B cell (primary cell): Measurements from ENCODE around the gene ORAI3. TPM values are rescaled to one million over a fixed set of nuclear protein-coding genes. Genes with fewer than 3 reads are reported as not detected.
A peak's percentile ranks its signal among the peaks of the same experiment; 100 is the strongest.

Experiments
- ATAC-seq: fragments of 200-7000 bp; cut with Tn5 transposase; one replicate; pipeline ENCODE4 v1.10.0; 2021; ENCODE audit warnings: low read depth, mild to moderate bottlenecking, moderate number of reproducible peaks, moderate library complexity
- CTCF ChIA-PET: fragments of 350-600 bp; sonication (Branson Sonifier 250); formaldehyde crosslinking; loops from one replicate; lab custom pipeline; 2021; ENCODE audit warnings: antibody characterized with exemption, inconsistent platforms; lab: Charles Lee
- POLR2A ChIA-PET: fragments of 350-600 bp; sonication (Branson Sonifier 250); formaldehyde crosslinking; loops from one replicate; lab custom pipeline; 2021; ENCODE audit warnings: antibody characterized with exemption; lab: Charles Lee
- DNase-seq: peaks from one replicate; pipeline ENCODE4 v3.0.0; 2013
- H2AFZ ChIP-seq: 2 replicates; pipeline ENCODE4 v1.6.1; 2012; ENCODE audit warnings: mild to moderate bottlenecking, low read depth, low read length; ENCODE audit not compliant: insufficient read depth, poor library complexity, severe bottlenecking
- H3K27ac ChIP-seq, 2 donors: 1 replicate in 1 of 2; 2 replicates in 1 of 2; pipeline ENCODE4 v1.5.1; 2012 to 2013; ENCODE audit warnings: low read length in 2 of 2, mild to moderate bottlenecking in 2 of 2, moderate library complexity in 1 of 2
- H3K27me3 ChIP-seq, 4 experiments: fragments of 200-600 bp in 1 of 4; sonication (generic) in 1 of 4; replicated peaks in 1 of 4; 1 replicate in 2 of 4; 2 replicates in 2 of 4; pipeline versions ENCODE4 v1.6.1 to v1.7.0; 2013 to 2016; ENCODE audit warnings: low read length in 3 of 4, mild to moderate bottlenecking in 2 of 4, mixed read lengths in 1 of 4, moderate library complexity in 1 of 4; ENCODE audit not compliant: insufficient read depth in 4 of 4, control insufficient read depth in 3 of 4; ENCODE audit errors: control extremely low read depth in 1 of 4
- H3K36me3 ChIP-seq, 2 experiments: replicated peaks in 1 of 2; 1 replicate in 1 of 2; 2 replicates in 1 of 2; pipeline versions ENCODE4 v1.6.1 to v1.7.1; 2013; ENCODE audit warnings: low read length in 1 of 2; ENCODE audit not compliant: insufficient read depth in 2 of 2, control insufficient read depth in 1 of 2; ENCODE audit errors: control extremely low read depth in 1 of 2, extremely low read depth in 1 of 2
- H3K4me1 ChIP-seq, 2 donors: fragments of 200-600 bp in 1 of 2; sonication (generic) in 1 of 2; 1 replicate in 1 of 2; 2 replicates in 1 of 2; pipeline versions ENCODE4 v1.5.1 to v1.6.1; 2013 to 2017; ENCODE audit warnings: low read length in 2 of 2; ENCODE audit not compliant: control insufficient read depth in 2 of 2, insufficient read depth in 2 of 2
- H3K4me2 ChIP-seq: replicated peaks from 2 replicates; pipeline ENCODE3; 2012; ENCODE audit warnings: mild to moderate bottlenecking, low read depth, low read length; ENCODE audit not compliant: poor library complexity, severe bottlenecking
- H3K4me3 ChIP-seq, 5 experiments: fragments of 200-600 bp in 1 of 5; sonication (generic) in 1 of 5; 1 replicate in 3 of 5; 2 replicates in 2 of 5; pipeline versions ENCODE4 v1.5.1 to v1.7.0; 2011 to 2016; ENCODE audit warnings: low read length in 4 of 5, mild to moderate bottlenecking in 4 of 5, low read depth in 2 of 5, control low read depth in 1 of 5, moderate library complexity in 1 of 5; ENCODE audit not compliant: insufficient read depth in 1 of 5; ENCODE audit errors: control extremely low read depth in 1 of 5, extremely low read depth in 1 of 5
- H3K79me2 ChIP-seq: fragments of 200-600 bp; sonication (generic); one replicate; pipeline ENCODE4 v1.6.0; 2016; ENCODE audit warnings: low read length; ENCODE audit not compliant: control insufficient read depth, insufficient read depth
- H3K9ac ChIP-seq: fragments of 200-600 bp; sonication (generic); 2 replicates; pipeline ENCODE4 v1.6.1; 2017; ENCODE audit warnings: mild to moderate bottlenecking, low read length, moderate library complexity
- H3K9me3 ChIP-seq, 3 donors: one replicate each; pipeline versions ENCODE4 v1.6.1 to v1.7.1; 2013; ENCODE audit warnings: low read length in 2 of 3; ENCODE audit not compliant: control insufficient read depth in 2 of 3, insufficient read depth in 1 of 3; ENCODE audit errors: control extremely low read depth in 1 of 3
- H4K20me1 ChIP-seq: 2 replicates; pipeline ENCODE4 v1.6.0; 2012; ENCODE audit warnings: mild to moderate bottlenecking, low read length; ENCODE audit not compliant: insufficient read depth, control insufficient read depth, poor library complexity, severe bottlenecking
- H3K27ac Mint-ChIP-seq: one replicate; pipeline ENCODE4 v1.8.0; 2021; ENCODE audit warnings: mixed read lengths
- H3K27me3 Mint-ChIP-seq: one replicate; pipeline ENCODE4 v1.8.0; 2021; ENCODE audit warnings: mixed read lengths
- H3K4me1 Mint-ChIP-seq: one replicate; pipeline ENCODE4 v1.8.0; 2021; ENCODE audit warnings: mixed read lengths
- H3K4me3 Mint-ChIP-seq: one replicate; pipeline ENCODE4 v1.8.0; 2021; ENCODE audit warnings: mixed read lengths
- H3K9me3 Mint-ChIP-seq: one replicate; pipeline ENCODE4 v1.8.0; 2022; ENCODE audit warnings: mixed read lengths; ENCODE audit not compliant: insufficient read depth
- EZH2 ChIP-seq: IDR thresholded peaks from 2 replicates; pipeline ENCODE4 v1.6.1; 2012; ENCODE audit warnings: borderline replicate concordance, low read depth, mild to moderate bottlenecking, moderate library complexity, low read length; ENCODE audit not compliant: insufficient read depth, poor library complexity, severe bottlenecking
- WGBS: methylation state at CpG from one replicate; pipeline ENCODE4 v1.1.5; 2013; ENCODE audit warnings: missing lambda C conversion rate; ENCODE audit not compliant: insufficient coverage; 5-methylcytosine and 5-hydroxymethylcytosine counted together
- intact Hi-C: fragments of 100-400 bp; cut with micrococcal nuclease; formaldehyde crosslinking; loops from one replicate; pipeline ENCODE4 v1.10.0; 2022
- polyA plus RNA-seq: library from polyadenylated mRNA; depleted of rRNA; stranded (reverse); fragments of >200 nt; gene quantifications from 2 replicates; pipeline ENCODE4 v1.2.3, GENCODE V29; 2012
- total RNA-seq, 2 donors: library from RNA; stranded (reverse); fragments of 120-200 nt in 1 of 2; gene quantifications; 1 replicate in 1 of 2; 2 replicates in 1 of 2; pipeline versions ENCODE4 v1.2.3 to v1.2.4, GENCODE V29; 2013 to 2022
- TF ChIP-seq, protein P1 (sequence below): fragments of 200-600 bp; IDR thresholded peaks from one replicate; pipeline ENCODE4 v1.8.0; 2022; ENCODE audit warnings: antibody characterized with exemption, mild to moderate bottlenecking

ORAI3 gene
- total and polyA plus RNA-seq, 2 donors (not counting 1 experiment from before 2014, with no cell fraction given): 32.2 to 51.8 TPM

DNA sequence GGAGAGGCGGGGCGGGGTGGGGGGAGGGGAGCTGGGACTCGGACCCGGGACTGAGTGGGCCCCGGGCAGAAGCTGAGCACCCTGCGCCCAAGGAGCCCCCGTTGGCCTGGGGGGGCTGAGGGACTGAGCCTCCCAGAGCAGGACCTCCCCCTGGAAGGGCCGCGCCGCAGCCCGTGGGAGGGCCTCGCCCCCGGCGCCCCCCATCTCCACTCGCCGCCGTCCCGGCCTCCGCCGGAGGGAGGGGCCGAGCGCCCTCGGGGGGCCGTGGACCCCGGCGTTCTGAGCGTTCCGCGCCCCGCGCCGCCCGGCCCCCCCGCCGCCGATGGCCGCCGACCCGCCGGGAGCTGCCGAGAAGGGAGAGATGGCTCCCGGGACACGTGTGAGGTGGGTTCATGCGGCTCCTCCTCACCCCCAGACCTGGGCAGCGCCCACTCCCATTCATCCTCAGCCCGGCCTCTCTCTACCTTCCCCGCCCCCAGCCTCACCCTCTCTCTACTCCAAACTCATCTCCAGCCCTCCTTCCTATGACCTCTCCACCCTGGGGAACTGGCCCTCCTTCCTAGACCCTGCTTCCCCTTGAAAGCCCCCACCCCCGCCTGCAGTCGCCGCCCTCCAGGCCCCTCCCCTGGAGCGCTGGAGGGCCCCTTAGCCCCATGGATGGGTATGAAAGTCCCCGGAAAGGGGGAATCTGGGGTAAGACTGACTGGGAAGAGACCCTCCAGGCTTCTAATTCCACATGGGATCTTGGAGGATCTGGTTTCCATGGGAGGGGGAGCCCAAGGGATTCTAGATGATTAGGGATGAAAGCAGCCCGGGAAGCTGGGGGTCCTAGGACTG lies 24.6 kb upstream of the ORAI3 start:
- Histone ChIP-seq H3K9ac (peak overlapping the region; percentile 90), H3K27me3 (no peaks in the 10 kb centered on the region), H3K36me3 (no peaks in the 10 kb centered on the region), H3K79me2 (no peaks in the 10 kb centered on the region), H4K20me1 (no peaks in the 10 kb centered on the region), H3K4me2 (peak overlapping the region; percentile 92), H3K27ac (no peak overlapping the region), H2AFZ (peak overlapping the region; percentile 95), H3K4me1 (peaks cover 0 to 21% of the 10 kb centered on the region in 2 donors), H3K4me3 (peak overlapping the region in 4 of 5 experiments; percentile 80 to 100 (median 98)), H3K9me3 (no peaks in the 10 kb centered on the region)
- ChIA-PET POLR2A (interaction anchor here (0.6 to 1.1 kb wide), 5 partner anchors 50 to 789 kb away, joined by 3 to 18 read pairs (median 4); partner anchors contain the start of gene KAT8), CTCF (interaction anchor here (2.3 to 5.0 kb wide), 2 partner anchors 18 to 26 kb away, joined by 4 to 23 read pairs; no protein-coding TSS in a partner anchor)
- intact Hi-C loops: no loop called here
- TF ChIP-seq EZH2: no peak
- TF ChIP-seq, protein P1, sequence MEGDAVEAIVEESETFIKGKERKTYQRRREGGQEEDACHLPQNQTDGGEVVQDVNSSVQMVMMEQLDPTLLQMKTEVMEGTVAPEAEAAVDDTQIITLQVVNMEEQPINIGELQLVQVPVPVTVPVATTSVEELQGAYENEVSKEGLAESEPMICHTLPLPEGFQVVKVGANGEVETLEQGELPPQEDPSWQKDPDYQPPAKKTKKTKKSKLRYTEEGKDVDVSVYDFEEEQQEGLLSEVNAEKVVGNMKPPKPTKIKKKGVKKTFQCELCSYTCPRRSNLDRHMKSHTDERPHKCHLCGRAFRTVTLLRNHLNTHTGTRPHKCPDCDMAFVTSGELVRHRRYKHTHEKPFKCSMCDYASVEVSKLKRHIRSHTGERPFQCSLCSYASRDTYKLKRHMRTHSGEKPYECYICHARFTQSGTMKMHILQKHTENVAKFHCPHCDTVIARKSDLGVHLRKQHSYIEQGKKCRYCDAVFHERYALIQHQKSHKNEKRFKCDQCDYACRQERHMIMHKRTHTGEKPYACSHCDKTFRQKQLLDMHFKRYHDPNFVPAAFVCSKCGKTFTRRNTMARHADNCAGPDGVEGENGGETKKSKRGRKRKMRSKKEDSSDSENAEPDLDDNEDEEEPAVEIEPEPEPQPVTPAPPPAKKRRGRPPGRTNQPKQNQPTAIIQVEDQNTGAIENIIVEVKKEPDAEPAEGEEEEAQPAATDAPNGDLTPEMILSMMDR: no peak
- no peaks in the 10 kb centered on the region for H3K27me3 Mint-ChIP-seq
- peak overlapping the region; percentile 56 for H3K27ac Mint-ChIP-seq
- ATAC-seq: no peak
- 3% methylated on average over 46 of the region's 53 CpGs for WGBS
- H3K4me3 Mint-ChIP-seq: peak overlapping the region; percentile 69
- DNase-seq: peak; percentile 50
- peaks cover 19% of the 10 kb centered on the region for H3K4me1 Mint-ChIP-seq
- no peaks in the 10 kb centered on the region for H3K9me3 Mint-ChIP-seq
